ENCODE data around the gene ASCC3. TPM values are rescaled to one million over a fixed set of nuclear protein-coding genes. Genes with fewer than 3 reads are reported as not detected.

ASCC3 gene
- total and polyA plus RNA-seq, 2 experiments from 2014 or later = 49.1 to 60.2 TPM

DNA sequence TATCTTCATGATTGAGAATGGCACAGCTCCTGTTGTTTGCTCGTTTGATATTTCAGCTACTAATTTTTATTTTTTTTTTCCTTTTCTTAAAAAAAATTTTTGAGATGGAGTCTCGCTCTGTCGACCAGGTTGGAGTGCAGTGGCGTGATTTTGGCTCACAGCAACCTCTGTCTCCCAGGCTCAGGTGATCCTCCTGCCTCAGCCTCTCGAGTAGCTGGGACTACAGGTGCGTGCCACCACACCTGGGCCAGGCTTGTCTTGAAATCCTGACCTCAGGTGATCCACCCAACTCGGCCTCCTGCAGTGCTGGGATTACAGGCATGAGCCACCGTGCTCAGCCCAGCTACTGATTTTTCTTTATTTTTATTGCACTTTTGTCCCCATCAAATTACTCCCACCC lies 266.2 kb downstream of the ASCC3 start:
- H3K9ac ChIP-seq = no peak overlapping the region
- H3K4me3 ChIP-seq = no peak overlapping the region
- no peaks in the 10 kb centered on the region; the same call in 1 of the 2 replicates for H3K9me2 ChIP-seq (ENCODE audit: insufficient read depth)
- no peaks in the 10 kb centered on the region; the same call in 1 of the 2 replicates for H3K36me3 ChIP-seq (ENCODE audit: low read depth)
- no peaks in the 10 kb centered on the region for H3K9me3 ChIP-seq (ENCODE audit: low read depth)
- peaks cover 56% of the 10 kb centered on the region for H3K4me1 ChIP-seq (ENCODE audit: insufficient read depth)
- no peak overlapping the region for H2AFZ ChIP-seq
- no peak overlapping the region for H3K4me2 ChIP-seq (ENCODE audit: unreplicated experiment)
- no peak for DNase-seq
- H3K27ac ChIP-seq = no peak overlapping the region
- in situ Hi-C loops (cut with MboI) = no loop called here
- H3F3A ChIP-seq (ENCODE audit: insufficient read depth) = peaks cover 3% of the 10 kb centered on the region; the same call in 1 of the 2 replicates
- TF ChIP-seq EZH2phosphoT487 (IDR thresholded peaks at IDR 0.05; ENCODE audit: insufficient read depth, low read depth) (no peak), EZH2 (IDR thresholded peaks at IDR 0.05; ENCODE audit: insufficient read depth, poor library complexity, severe bottlenecking) (no peak)
- WGBS, 2 experiments (ENCODE audit: low coverage in 1 of 2, low lambda C conversion rate in 2 of 2, missing lambda C conversion rate in 2 of 2) = 95 to 97% methylated on average over 8 of the region's 8 CpGs
- H3K27me3 ChIP-seq (replicated peaks; ENCODE audit: insufficient read depth) = no peaks in the 10 kb centered on the region
- no peaks in the 10 kb centered on the region for H4K20me1 ChIP-seq (ENCODE audit: insufficient read depth)
- no peaks in the 10 kb centered on the region for H3K79me2 ChIP-seq (ENCODE audit: insufficient read depth)

DNA sequence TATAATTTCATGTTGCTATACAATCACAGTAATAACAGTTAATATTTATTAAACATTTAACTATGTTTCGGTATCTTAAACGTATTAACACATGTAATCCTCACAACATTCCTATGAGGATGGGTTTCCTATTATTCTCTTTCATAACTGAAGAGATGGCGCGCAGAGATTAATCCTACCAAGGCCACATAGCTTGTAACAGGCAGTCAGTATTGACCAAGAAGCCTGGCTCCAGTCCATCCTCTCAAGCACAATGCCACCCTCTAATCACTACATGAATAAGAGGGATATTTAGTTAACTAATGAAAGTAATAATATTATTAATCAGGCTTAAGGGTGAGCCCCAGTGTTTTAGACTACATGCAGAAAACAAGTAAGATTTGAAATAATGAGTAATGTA lies 266.7 kb downstream of the ASCC3 start:
- 97% methylated on average over 4 of the region's 4 CpGs for WGBS, 2 experiments (ENCODE audit: low coverage in 1 of 2, low lambda C conversion rate in 2 of 2, missing lambda C conversion rate in 2 of 2)
- in situ Hi-C loops (cut with MboI) = no loop called here
- Histone ChIP-seq H3K4me1 (ENCODE audit: insufficient read depth) (peaks cover 51% of the 10 kb centered on the region), H3K9me2 (ENCODE audit: insufficient read depth) (no peaks in the 10 kb centered on the region; the same call in 1 of the 2 replicates), H2AFZ (no peak overlapping the region), H3K4me2 (ENCODE audit: unreplicated experiment) (no peak overlapping the region), H3K9ac (no peak overlapping the region), H4K20me1 (ENCODE audit: insufficient read depth) (no peaks in the 10 kb centered on the region), H3K9me3 (ENCODE audit: low read depth) (no peaks in the 10 kb centered on the region), H3K27ac (no peak overlapping the region), H3K4me3 (no peak overlapping the region), H3K27me3 (replicated peaks; ENCODE audit: insufficient read depth) (no peaks in the 10 kb centered on the region), H3K36me3 (ENCODE audit: low read depth) (no peaks in the 10 kb centered on the region; the same call in 1 of the 2 replicates), H3K79me2 (ENCODE audit: insufficient read depth) (no peaks in the 10 kb centered on the region), H3F3A (ENCODE audit: insufficient read depth) (no peaks in the 10 kb centered on the region; the same call in 1 of the 2 replicates)
- TF ChIP-seq EZH2 (IDR thresholded peaks at IDR 0.05; ENCODE audit: insufficient read depth, poor library complexity, severe bottlenecking) (no peak), EZH2phosphoT487 (IDR thresholded peaks at IDR 0.05; ENCODE audit: insufficient read depth, low read depth) (no peak)
- DNase-seq = no peak

- in situ Hi-C loops (cut with MboI) = no loop called here
- Histone ChIP-seq H3K9me2 (ENCODE audit: insufficient read depth) (no peaks in the 10 kb centered on the region; the same call in 1 of the 2 replicates), H3K27ac (no peak overlapping the region), H3K9ac (no peak overlapping the region), H3K4me2 (ENCODE audit: unreplicated experiment) (no peak overlapping the region), H3K36me3 (ENCODE audit: low read depth) (no peaks in the 10 kb centered on the region; the same call in 1 of the 2 replicates), H3K4me1 (ENCODE audit: insufficient read depth) (peaks cover 45% of the 10 kb centered on the region), H3F3A (ENCODE audit: insufficient read depth) (no peaks in the 10 kb centered on the region; the same call in 1 of the 2 replicates), H3K9me3 (ENCODE audit: low read depth) (no peaks in the 10 kb centered on the region), H4K20me1 (ENCODE audit: insufficient read depth) (no peaks in the 10 kb centered on the region), H2AFZ (no peak overlapping the region), H3K4me3 (no peak overlapping the region), H3K79me2 (ENCODE audit: insufficient read depth) (no peaks in the 10 kb centered on the region), H3K27me3 (replicated peaks; ENCODE audit: insufficient read depth) (no peaks in the 10 kb centered on the region)
- TF ChIP-seq EZH2phosphoT487 (IDR thresholded peaks at IDR 0.05; ENCODE audit: insufficient read depth, low read depth) (no peak), EZH2 (IDR thresholded peaks at IDR 0.05; ENCODE audit: insufficient read depth, poor library complexity, severe bottlenecking) (no peak)
- WGBS, 2 experiments (ENCODE audit: low coverage in 1 of 2, low lambda C conversion rate in 2 of 2, missing lambda C conversion rate in 2 of 2) = 92 to 98% methylated on average over 3 of the region's 3 CpGs
- peak; percentile 17 for DNase-seq
Measured at GRCh38 chr6:100613656-100614055, 267.5 kb downstream of the ASCC3 start.

DNA sequence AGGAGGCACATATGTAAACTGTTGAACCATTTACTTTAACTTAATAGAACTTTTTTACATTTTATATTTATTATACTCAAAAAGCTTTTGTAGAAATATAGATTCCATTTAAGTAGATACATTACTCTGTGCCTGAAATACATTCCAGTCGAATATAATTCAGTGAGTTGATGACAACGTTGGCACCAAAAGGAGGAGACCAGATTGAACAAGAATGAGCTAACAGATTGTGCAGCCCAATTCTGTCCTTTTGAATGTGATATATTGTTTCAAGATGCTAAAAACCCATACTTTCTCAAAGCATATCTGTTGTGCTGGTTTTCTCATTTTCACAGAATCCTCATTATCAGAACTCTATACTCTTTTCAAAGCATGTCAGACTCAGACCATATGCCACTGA lies 269.0 kb downstream of the ASCC3 start:
- Histone ChIP-seq H3K27me3 (replicated peaks; ENCODE audit: insufficient read depth) (no peaks in the 10 kb centered on the region), H3K36me3 (ENCODE audit: low read depth) (no peaks in the 10 kb centered on the region; the same call in 1 of the 2 replicates), H4K20me1 (ENCODE audit: insufficient read depth) (no peaks in the 10 kb centered on the region), H3K4me1 (ENCODE audit: insufficient read depth) (peaks cover 39% of the 10 kb centered on the region), H2AFZ (no peak overlapping the region), H3K9ac (no peak overlapping the region), H3K79me2 (ENCODE audit: insufficient read depth) (no peaks in the 10 kb centered on the region), H3K27ac (no peak overlapping the region), H3K4me2 (ENCODE audit: unreplicated experiment) (no peak overlapping the region), H3F3A (ENCODE audit: insufficient read depth) (no peaks in the 10 kb centered on the region; the same call in 1 of the 2 replicates), H3K4me3 (no peak overlapping the region), H3K9me3 (ENCODE audit: low read depth) (no peaks in the 10 kb centered on the region), H3K9me2 (ENCODE audit: insufficient read depth) (no peaks in the 10 kb centered on the region; the same call in 1 of the 2 replicates)
- peak; percentile 27 for DNase-seq
- WGBS, 2 experiments (ENCODE audit: low coverage in 1 of 2, low lambda C conversion rate in 2 of 2, missing lambda C conversion rate in 2 of 2) = 7 to 10% methylated on average over 2 of the region's 2 CpGs
- in situ Hi-C loops (cut with MboI) = no loop called here
- TF ChIP-seq EZH2phosphoT487 (IDR thresholded peaks at IDR 0.05; ENCODE audit: insufficient read depth, low read depth) (no peak), EZH2 (IDR thresholded peaks at IDR 0.05; ENCODE audit: insufficient read depth, poor library complexity, severe bottlenecking) (no peak)

Measured in GM23248 (cell line).